ENCODE results near the gene OGDHL. TPM values are rescaled to one million over a fixed set of nuclear protein-coding genes. Genes with fewer than 3 reads are reported as not detected.

The OGDHL gene
- total RNA-seq, 2 experiments from 2014 or later = 0.12 to 0.37 TPM

DNA sequence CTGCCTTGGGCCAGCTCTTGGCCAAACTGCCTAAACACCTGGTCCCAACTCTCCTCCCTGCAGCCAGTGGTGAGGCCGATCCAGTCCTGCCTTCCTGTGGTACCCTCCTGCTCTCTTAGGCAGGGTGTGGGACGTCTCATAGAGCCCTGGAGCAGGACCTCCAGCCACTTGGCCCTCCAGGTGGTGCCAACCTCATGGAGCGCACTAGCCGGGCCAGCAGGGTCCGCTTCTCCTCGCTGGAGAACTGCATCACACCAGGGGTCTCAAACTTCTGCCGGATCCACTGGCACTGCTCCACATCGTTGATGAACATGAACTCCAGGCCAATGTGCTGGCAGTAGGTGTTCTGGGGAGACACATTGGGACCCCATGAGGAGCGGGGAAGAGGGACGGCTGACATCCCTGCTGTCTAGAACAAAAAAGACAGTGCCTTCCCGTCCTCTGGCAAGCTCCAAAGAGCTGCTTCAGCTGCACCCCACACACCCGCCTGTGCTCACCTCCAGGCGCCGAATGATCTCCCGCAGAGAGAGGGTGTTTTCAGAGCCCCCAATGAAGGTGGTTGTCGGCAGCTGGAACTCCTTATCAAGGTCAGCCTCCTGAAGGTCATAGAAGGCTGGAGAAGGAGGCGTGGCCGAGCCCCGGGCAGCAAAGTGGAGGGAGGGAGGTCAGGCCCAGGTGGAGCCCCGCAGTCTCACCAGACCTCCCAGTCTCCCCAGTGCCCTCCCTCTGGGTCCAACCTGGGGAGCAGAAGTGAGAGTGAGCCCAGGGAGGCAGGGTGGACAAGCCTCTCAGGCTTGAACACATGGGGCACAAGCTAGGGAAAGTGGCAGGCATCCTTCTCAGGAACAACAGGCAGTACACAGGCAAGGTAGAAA is 10.2 kb downstream of the OGDHL start:
- H3K27me3 Mint-ChIP-seq (ENCODE audit: low read depth) = no peaks in the 10 kb centered on the region
- no peaks in the 10 kb centered on the region for H3K9me3 Mint-ChIP-seq
- H3K36me3 Mint-ChIP-seq (ENCODE audit: low read depth) = no peaks in the 10 kb centered on the region
- H3K4me1 Mint-ChIP-seq (ENCODE audit: low read depth) = no peaks in the 10 kb centered on the region
- no peak for DNase-seq
- intact Hi-C loops (cut with micrococcal nuclease) = no loop called here
- CTCF ChIA-PET = no interaction called here
- no peak overlapping the region for H3K27ac Mint-ChIP-seq
- no peak overlapping the region for H3K4me3 Mint-ChIP-seq

- Mint-ChIP-seq H3K27me3 (ENCODE audit: low read depth) (no peaks in the 10 kb centered on the region), H3K4me1 (ENCODE audit: low read depth) (no peaks in the 10 kb centered on the region), H3K4me3 (no peak overlapping the region), H3K27ac (no peak overlapping the region), H3K36me3 (ENCODE audit: low read depth) (no peaks in the 10 kb centered on the region), H3K9me3 (no peaks in the 10 kb centered on the region)
- CTCF ChIA-PET = no interaction called here
- no peak for DNase-seq
- intact Hi-C loops (cut with micrococcal nuclease) = no loop called here
These were observed 10.9 kb downstream of the OGDHL start for GRCh38 chr10:49751216-49751615.

- no peak for DNase-seq
- no peaks in the 10 kb centered on the region for H3K9me3 Mint-ChIP-seq
- intact Hi-C loops (cut with micrococcal nuclease) = no loop called here
- no peak overlapping the region for H3K4me3 Mint-ChIP-seq
- no peaks in the 10 kb centered on the region for H3K4me1 Mint-ChIP-seq (ENCODE audit: low read depth)
- no peaks in the 10 kb centered on the region for H3K36me3 Mint-ChIP-seq (ENCODE audit: low read depth)
- H3K27ac Mint-ChIP-seq = no peak overlapping the region
- CTCF ChIA-PET = no interaction called here
- no peaks in the 10 kb centered on the region for H3K27me3 Mint-ChIP-seq (ENCODE audit: low read depth)
These were observed 11.6 kb downstream of the OGDHL start for GRCh38 chr10:49750546-49750945.

DNA sequence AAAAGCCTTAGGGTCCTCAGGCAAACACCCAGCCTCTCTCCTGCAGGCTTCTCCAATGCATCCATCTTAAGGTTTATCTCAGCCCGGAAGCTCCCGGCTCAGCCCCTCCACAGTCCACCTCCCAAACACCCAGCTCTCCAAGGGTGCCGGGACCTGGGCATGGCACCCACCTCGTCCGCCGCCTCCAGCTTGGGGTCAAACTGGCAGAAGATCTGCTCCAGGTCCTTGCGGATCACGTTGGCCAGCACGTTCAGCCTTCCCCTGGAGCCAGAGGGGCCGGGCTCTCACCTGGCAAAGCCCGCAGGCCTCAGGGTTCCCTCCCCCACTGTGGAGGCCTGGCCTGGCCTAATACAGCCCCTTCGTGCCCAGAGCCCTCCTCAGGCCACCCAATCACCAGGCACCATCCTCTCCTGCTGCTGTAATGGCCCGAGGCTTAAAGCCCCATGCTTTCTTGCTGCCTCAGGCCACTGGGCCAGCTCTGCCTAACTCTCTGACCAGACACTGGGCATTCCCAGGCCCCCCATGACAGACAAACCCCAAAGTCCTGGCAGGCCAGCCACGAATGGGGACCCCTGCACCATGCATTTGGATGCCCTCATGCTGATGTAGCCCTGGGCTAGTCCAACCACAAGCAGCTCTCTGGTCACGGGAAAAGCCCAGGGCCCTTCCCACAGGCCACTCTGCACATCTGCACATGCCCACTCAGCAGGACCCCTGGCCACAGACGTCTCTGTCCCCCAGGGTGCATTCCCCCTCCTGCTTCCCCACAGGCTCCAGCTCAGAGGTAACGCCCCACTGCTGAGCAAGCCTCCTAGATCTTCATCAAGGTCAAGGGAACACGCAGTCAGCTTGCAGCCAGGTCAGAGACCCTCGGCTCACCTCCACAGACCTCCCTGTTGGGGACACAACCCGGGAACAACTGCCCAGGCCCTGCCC is 12.3 kb downstream of the OGDHL start:
- no peak overlapping the region for H3K4me3 Mint-ChIP-seq
- no peaks in the 10 kb centered on the region for H3K36me3 Mint-ChIP-seq (ENCODE audit: low read depth)
- CTCF ChIA-PET = no interaction called here
- no peaks in the 10 kb centered on the region for H3K9me3 Mint-ChIP-seq
- H3K27ac Mint-ChIP-seq = no peak overlapping the region
- no peaks in the 10 kb centered on the region for H3K4me1 Mint-ChIP-seq (ENCODE audit: low read depth)
- no peak for DNase-seq
- H3K27me3 Mint-ChIP-seq (ENCODE audit: low read depth) = no peaks in the 10 kb centered on the region
- intact Hi-C loops (cut with micrococcal nuclease) = no loop called here

GRCh38 chr10:49749144-49749543 is 13.0 kb downstream of the OGDHL start:
- intact Hi-C loops (cut with micrococcal nuclease) = no loop called here
- no peak for DNase-seq
- no peak overlapping the region for H3K4me3 Mint-ChIP-seq

DNA sequence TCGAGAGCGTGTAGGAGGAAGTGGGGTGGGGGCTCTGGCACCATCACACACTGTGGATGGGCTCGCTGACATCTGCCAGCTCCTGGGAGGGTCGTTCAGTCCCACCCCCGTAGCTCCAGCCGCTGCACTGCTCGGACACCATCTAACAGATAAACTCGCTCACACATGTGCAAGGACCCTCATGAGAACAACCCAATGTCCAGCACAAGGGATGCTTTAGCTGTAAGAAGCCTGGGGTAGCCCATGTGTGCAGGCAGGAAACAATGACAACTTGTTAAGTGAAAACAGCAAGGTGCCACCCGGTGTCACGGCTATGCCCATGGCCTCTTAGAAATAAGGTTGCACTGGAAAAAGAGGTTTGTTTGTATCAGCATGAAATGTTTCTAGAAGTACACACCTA is 14.1 kb downstream of the OGDHL start:
- intact Hi-C loops (cut with micrococcal nuclease) = no loop called here
- no peaks in the 10 kb centered on the region for H3K4me1 Mint-ChIP-seq (ENCODE audit: low read depth)
- no peaks in the 10 kb centered on the region for H3K36me3 Mint-ChIP-seq (ENCODE audit: low read depth)
- H3K27ac Mint-ChIP-seq = no peak overlapping the region
- H3K27me3 Mint-ChIP-seq (ENCODE audit: low read depth) = no peaks in the 10 kb centered on the region
- H3K4me3 Mint-ChIP-seq = no peak overlapping the region
- DNase-seq = no peak
- no peaks in the 10 kb centered on the region for H3K9me3 Mint-ChIP-seq
- CTCF ChIA-PET = no interaction called here

More at GRCh38 chr10:49749144-49749543, 13.0 kb downstream of the OGDHL start:
- Mint-ChIP-seq H3K9me3 (no peaks in the 10 kb centered on the region), H3K27ac (no peak overlapping the region), H3K36me3 (ENCODE audit: low read depth) (no peaks in the 10 kb centered on the region), H3K4me1 (ENCODE audit: low read depth) (no peaks in the 10 kb centered on the region), H3K27me3 (ENCODE audit: low read depth) (no peaks in the 10 kb centered on the region)
- CTCF ChIA-PET = no interaction called here

- CTCF ChIA-PET = no interaction called here
- Mint-ChIP-seq H3K36me3 (ENCODE audit: low read depth) (no peaks in the 10 kb centered on the region), H3K4me3 (no peak overlapping the region), H3K27ac (no peak overlapping the region), H3K27me3 (ENCODE audit: low read depth) (no peaks in the 10 kb centered on the region), H3K4me1 (ENCODE audit: low read depth) (no peaks in the 10 kb centered on the region), H3K9me3 (no peaks in the 10 kb centered on the region)
- DNase-seq = no peak
- intact Hi-C loops (cut with micrococcal nuclease) = no loop called here
These were observed 14.8 kb downstream of the OGDHL start for GRCh38 chr10:49747303-49747646.

- DNase-seq = no peak
- intact Hi-C loops (cut with micrococcal nuclease) = no loop called here
- no peaks in the 10 kb centered on the region for H3K36me3 Mint-ChIP-seq (ENCODE audit: low read depth)
- H3K4me3 Mint-ChIP-seq = no peak overlapping the region
- H3K27me3 Mint-ChIP-seq (ENCODE audit: low read depth) = no peaks in the 10 kb centered on the region
- no peak overlapping the region for H3K27ac Mint-ChIP-seq
- CTCF ChIA-PET = no interaction called here
- no peaks in the 10 kb centered on the region for H3K4me1 Mint-ChIP-seq (ENCODE audit: low read depth)
- no peaks in the 10 kb centered on the region for H3K9me3 Mint-ChIP-seq
These were observed 15.4 kb downstream of the OGDHL start for GRCh38 chr10:49746626-49747302.

- Mint-ChIP-seq H3K9me3 (no peaks in the 10 kb centered on the region), H3K27me3 (ENCODE audit: low read depth) (no peaks in the 10 kb centered on the region), H3K4me1 (ENCODE audit: low read depth) (no peaks in the 10 kb centered on the region), H3K27ac (no peak overlapping the region), H3K4me3 (no peak overlapping the region), H3K36me3 (ENCODE audit: low read depth) (no peaks in the 10 kb centered on the region)
- no peak for DNase-seq
- intact Hi-C loops (cut with micrococcal nuclease) = no loop called here
- CTCF ChIA-PET = no interaction called here
These were observed 16.4 kb downstream of the OGDHL start for GRCh38 chr10:49745756-49746155.

GRCh38 chr10:49744924-49745605 is 17.1 kb downstream of the OGDHL start:
- Mint-ChIP-seq H3K4me1 (ENCODE audit: low read depth) (no peaks in the 10 kb centered on the region), H3K36me3 (ENCODE audit: low read depth) (no peaks in the 10 kb centered on the region), H3K27me3 (ENCODE audit: low read depth) (no peaks in the 10 kb centered on the region), H3K4me3 (no peak overlapping the region), H3K27ac (no peak overlapping the region), H3K9me3 (no peaks in the 10 kb centered on the region)
- no peak for DNase-seq
- intact Hi-C loops (cut with micrococcal nuclease) = no loop called here
- CTCF ChIA-PET = no interaction called here

DNA sequence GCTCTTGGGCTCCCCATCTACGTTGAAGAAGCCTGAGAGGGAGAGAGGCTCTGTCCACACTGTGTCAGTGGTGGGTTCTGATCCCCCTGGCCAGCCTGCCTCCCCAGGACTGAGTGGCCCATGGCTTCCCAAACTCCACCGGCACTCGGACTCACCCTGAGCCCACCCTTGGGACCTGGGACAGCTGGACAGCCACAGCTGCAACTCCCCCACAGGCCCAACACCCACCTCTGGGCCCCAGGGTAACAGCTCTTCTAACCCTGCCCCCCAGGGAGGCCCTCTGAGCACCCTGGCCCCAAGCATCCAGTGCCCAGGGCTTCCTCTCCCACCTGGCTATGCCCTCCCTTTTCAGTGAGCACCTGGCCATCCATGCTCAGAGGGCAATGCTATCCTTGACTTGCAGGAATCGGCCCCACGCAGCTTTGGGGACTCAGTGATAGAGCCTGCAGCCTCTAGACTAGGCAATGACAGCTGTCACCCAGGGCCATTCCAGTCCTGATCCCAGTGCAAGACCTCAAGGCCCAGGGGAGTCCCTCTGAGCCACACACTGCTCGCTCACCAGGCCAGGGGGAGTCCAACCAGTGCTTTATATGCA is 17.9 kb downstream of the OGDHL start:
- no peak overlapping the region for H3K4me3 Mint-ChIP-seq
- intact Hi-C loops (cut with micrococcal nuclease) = no loop called here
- no peaks in the 10 kb centered on the region for H3K36me3 Mint-ChIP-seq (ENCODE audit: low read depth)
- H3K9me3 Mint-ChIP-seq = no peaks in the 10 kb centered on the region
- no peaks in the 10 kb centered on the region for H3K4me1 Mint-ChIP-seq (ENCODE audit: low read depth)
- CTCF ChIA-PET = no interaction called here
- DNase-seq = no peak
- no peak overlapping the region for H3K27ac Mint-ChIP-seq
- H3K27me3 Mint-ChIP-seq (ENCODE audit: low read depth) = no peaks in the 10 kb centered on the region
